ENCODE results near the gene PPP1R12B. TPM values are rescaled to one million over a fixed set of nuclear protein-coding genes. Genes with fewer than 3 reads are reported as not detected.

PPP1R12B gene
- total and polyA plus RNA-seq, 9 donors: 50.3 to 232 (median 73.0) TPM

- Histone ChIP-seq H3K27ac (no peak overlapping the region), H3K36me3 (no peaks in the 10 kb centered on the region), H3K4me1 (ENCODE audit: insufficient read depth) (peaks cover 19% of the 10 kb centered on the region), H3K9me3 (no peaks in the 10 kb centered on the region), H3K4me3 (no peak overlapping the region), H3K27me3 (no peaks in the 10 kb centered on the region)
- intact Hi-C loops (cut with DNase I): no loop called here
- DNase-seq: no peak
- 77 to 88% (median 77%) methylated on average over 1 of the region's 1 CpG for WGBS, 3 donors
- no peak for TF ChIP-seq EP300 (IDR thresholded peaks at IDR 0.05)
- TF ChIP-seq CTCF (IDR thresholded peaks at IDR 0.05): no peak
- TF ChIP-seq POLR2A (IDR thresholded peaks at IDR 0.05): no peak
Measured at GRCh38 chr1:202586871-202587270, 238.4 kb downstream of the PPP1R12B start.

GRCh38 chr1:202587859-202588485, 239.5 kb downstream of the PPP1R12B start:
- Histone ChIP-seq H3K9me3 (no peaks in the 10 kb centered on the region), H3K27me3 (no peaks in the 10 kb centered on the region), H3K4me3 (no peak overlapping the region), H3K27ac (no peak overlapping the region), H3K4me1 (ENCODE audit: insufficient read depth) (peaks cover 19% of the 10 kb centered on the region), H3K36me3 (no peaks in the 10 kb centered on the region)
- intact Hi-C loops (cut with DNase I): no loop called here
- TF ChIP-seq EP300 (IDR thresholded peaks at IDR 0.05) (no peak), CTCF (IDR thresholded peaks at IDR 0.05) (no peak), POLR2A (IDR thresholded peaks at IDR 0.05) (no peak)
- 0 to 100% (median 33%) methylated on average over 1 of the region's 1 CpG for WGBS, 3 donors
- DNase-seq: no peak

GRCh38 chr1:202588503-202589189, 240.1 kb downstream of the PPP1R12B start:
- intact Hi-C loops (cut with DNase I): no loop called here
- peaks cover 19% of the 10 kb centered on the region for H3K4me1 ChIP-seq (ENCODE audit: insufficient read depth)
- no peak overlapping the region for H3K4me3 ChIP-seq
- no peaks in the 10 kb centered on the region for H3K27me3 ChIP-seq
- H3K36me3 ChIP-seq: no peaks in the 10 kb centered on the region
- DNase-seq: no peak
- whole genome bisulfite sequencing, 3 donors: 86 to 88% (median 86%) methylated on average over 4 of the region's 4 CpGs
- H3K27ac ChIP-seq: peak overlapping the region in 1 of 2 donors; percentile 32
- no peaks in the 10 kb centered on the region for H3K9me3 ChIP-seq
- TF ChIP-seq EP300 (IDR thresholded peaks at IDR 0.05) (no peak), POLR2A (IDR thresholded peaks at IDR 0.05) (no peak), CTCF (IDR thresholded peaks at IDR 0.05) (no peak)

- no peaks in the 10 kb centered on the region for H3K9me3 ChIP-seq
- no peaks in the 10 kb centered on the region for H3K36me3 ChIP-seq
- WGBS, 3 donors: 29 to 33% (median 30%) methylated on average over 8 of the region's 8 CpGs
- no peaks in the 10 kb centered on the region for H3K27me3 ChIP-seq
- peak; percentile 77 to 89 (median 85) for DNase-seq
- no peak for TF ChIP-seq CTCF (IDR thresholded peaks at IDR 0.05)
- TF ChIP-seq EP300 (IDR thresholded peaks at IDR 0.05): peak; percentile 67
- intact Hi-C loops (cut with DNase I): no loop called here
- no peak overlapping the region for H3K4me3 ChIP-seq
- peak overlapping the region in 1 of 2 donors; percentile 32 for H3K27ac ChIP-seq
- H3K4me1 ChIP-seq (ENCODE audit: insufficient read depth): peaks cover 19% of the 10 kb centered on the region
Measured at GRCh38 chr1:202589190-202589930, 240.9 kb downstream of the PPP1R12B start.

All from ovary (tissue), 9 donors.